KOPT-K1 (cell line): ENCODE results near the gene SUPT20H.
A peak's percentile ranks its signal among the peaks of the same experiment; 100 is the strongest.

Experiments used
- H3K27ac ChIP-seq: fragments of 200-600 bp; sonication (generic); 2 replicates; pipeline ENCODE4 v1.5.1; 2016; ENCODE audit warnings: antibody characterized with exemption, mild to moderate bottlenecking, low read depth, low read length; ENCODE audit not compliant: poor library complexity, severe bottlenecking
- H3K36me3 ChIP-seq: fragments of 200-600 bp; sonication (generic); 2 replicates; pipeline ENCODE4 v1.5.1; 2017; ENCODE audit warnings: antibody characterized with exemption, mild to moderate bottlenecking, low read length, moderate library complexity; ENCODE audit not compliant: insufficient read depth
- H3K9me3 ChIP-seq: fragments of 200-600 bp; sonication (generic); 2 replicates; pipeline ENCODE4 v1.5.1; 2017; ENCODE audit warnings: antibody characterized with exemption, low read length, mild to moderate bottlenecking; ENCODE audit not compliant: insufficient read depth, poor library complexity, severe bottlenecking

Gene SUPT20H

GRCh38 chr13:37058910-37059847 lies at the start of gene SUPT20H:
SUPT20H (minus strand) TSS chr13:37059688; CDS start chr13:37051490, 8,198 bp downstream.
- H3K36me3 ChIP-seq: peaks cover 7% of the 10 kb centered on the region; the same call in 1 of the 2 replicates
- H3K9me3 ChIP-seq: peaks cover 5% of the 10 kb centered on the region
- H3K27ac ChIP-seq: peak within 1 kb of the TSS; percentile 86

- Histone ChIP-seq H3K36me3 (no peaks in the 10 kb centered on the region), H3K27ac (no peak overlapping the region), H3K9me3 (no peaks in the 10 kb centered on the region)
Measured at GRCh38 chr13:37109051-37109678, 49.7 kb upstream of the SUPT20H start.

DNA sequence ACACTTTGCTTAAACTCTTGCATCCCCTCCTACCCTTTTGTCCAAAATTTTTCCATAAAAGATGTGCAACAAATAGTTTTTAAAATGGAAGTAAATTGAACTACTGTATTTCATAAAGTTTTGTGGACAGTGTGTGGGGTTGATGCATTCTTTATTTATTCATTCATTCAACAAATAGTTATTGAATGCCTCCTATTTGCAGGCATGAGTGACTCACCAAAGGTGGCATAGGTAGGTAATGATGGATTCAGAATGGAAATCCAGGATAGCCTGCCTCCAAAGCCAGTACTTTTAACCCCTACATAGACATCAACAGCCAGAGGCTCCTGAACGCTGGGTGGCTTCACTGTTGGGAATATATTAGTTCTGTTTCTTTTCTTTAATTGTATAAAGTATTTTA lies 48.4 kb upstream of the SUPT20H start:
- Histone ChIP-seq H3K27ac (no peak overlapping the region), H3K36me3 (no peaks in the 10 kb centered on the region), H3K9me3 (no peaks in the 10 kb centered on the region)

DNA sequence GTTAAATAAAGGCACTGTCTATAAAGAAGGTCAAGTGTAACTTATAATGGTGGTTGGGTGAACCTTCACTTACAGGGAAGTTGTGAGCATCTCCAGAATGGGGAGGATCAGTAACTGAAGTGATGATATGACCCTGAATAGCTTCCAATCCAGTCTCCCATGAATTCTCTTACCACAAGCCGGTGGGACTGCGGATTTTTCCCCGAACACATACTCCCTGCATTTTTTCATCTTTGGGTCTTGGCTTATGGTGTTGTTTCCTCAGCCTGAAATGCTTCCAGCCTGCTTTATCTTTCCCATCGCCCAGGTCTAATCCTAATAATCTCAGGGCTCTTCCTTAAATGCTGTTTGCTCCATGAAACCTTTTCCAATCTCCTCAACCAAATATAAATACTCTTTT lies 48.0 kb upstream of the SUPT20H start:
- Histone ChIP-seq H3K9me3 (no peaks in the 10 kb centered on the region), H3K27ac (no peak overlapping the region), H3K36me3 (no peaks in the 10 kb centered on the region)

- Histone ChIP-seq H3K27ac (no peak overlapping the region), H3K9me3 (no peaks in the 10 kb centered on the region), H3K36me3 (no peaks in the 10 kb centered on the region)
Measured at GRCh38 chr13:37106642-37107041, 47.2 kb upstream of the SUPT20H start.

DNA sequence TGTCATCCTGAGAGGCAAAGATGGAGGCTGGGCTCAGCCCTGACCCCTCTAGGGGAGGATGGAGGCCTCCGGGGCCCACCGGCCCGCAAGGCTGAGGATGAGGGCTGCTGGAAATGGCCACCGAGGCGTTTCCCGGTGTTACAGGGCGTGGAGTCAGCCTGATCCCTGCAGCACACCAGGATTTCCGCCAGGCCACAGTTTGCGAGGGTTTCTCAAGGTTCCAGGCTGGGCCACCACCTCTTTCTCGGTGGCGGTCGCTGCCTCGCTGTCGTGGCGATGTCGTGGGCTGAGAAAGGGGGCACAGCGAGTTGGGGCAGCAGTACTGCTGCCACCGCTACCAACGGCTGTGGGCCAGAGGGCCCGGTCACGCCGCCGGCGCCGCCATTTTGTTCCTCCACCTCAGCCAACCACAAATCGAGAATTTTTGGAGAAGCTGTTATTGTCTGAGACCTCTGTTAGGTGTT lies 45.8 kb upstream of the SUPT20H start, which contains the start of gene CSNK1A1L:
Gene CSNK1A1L, minus strand, starts transcription at position 414 of the 464 bp plus-strand sequence. Its CDS starts 408 bp downstream, at position 6.
- H3K9me3 ChIP-seq: no peaks in the 10 kb centered on the region
- H3K27ac ChIP-seq: no peak within 1 kb of the TSS
- no peaks in the 10 kb centered on the region for H3K36me3 ChIP-seq

DNA sequence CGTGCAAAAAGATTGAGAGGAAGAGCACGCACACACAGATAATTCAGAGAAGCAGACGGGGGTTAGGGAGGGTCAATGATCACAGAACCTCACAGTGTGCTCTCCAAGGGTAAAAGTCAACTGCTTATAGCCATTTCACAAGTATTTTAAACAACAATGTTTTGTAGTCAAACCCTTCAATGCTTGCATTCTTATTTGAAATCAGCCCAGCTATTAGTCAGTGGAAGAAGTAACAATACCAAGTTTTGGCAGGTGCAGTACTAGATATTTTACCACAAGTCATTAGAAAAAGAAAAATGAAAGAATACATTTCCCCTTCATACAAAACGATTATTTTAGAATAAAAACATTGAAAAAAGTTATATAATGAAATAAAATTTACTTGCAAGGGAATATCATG lies 43.4 kb upstream of the SUPT20H start:
- no peaks in the 10 kb centered on the region for H3K36me3 ChIP-seq
- no peaks in the 10 kb centered on the region for H3K9me3 ChIP-seq
- no peak overlapping the region for H3K27ac ChIP-seq

DNA sequence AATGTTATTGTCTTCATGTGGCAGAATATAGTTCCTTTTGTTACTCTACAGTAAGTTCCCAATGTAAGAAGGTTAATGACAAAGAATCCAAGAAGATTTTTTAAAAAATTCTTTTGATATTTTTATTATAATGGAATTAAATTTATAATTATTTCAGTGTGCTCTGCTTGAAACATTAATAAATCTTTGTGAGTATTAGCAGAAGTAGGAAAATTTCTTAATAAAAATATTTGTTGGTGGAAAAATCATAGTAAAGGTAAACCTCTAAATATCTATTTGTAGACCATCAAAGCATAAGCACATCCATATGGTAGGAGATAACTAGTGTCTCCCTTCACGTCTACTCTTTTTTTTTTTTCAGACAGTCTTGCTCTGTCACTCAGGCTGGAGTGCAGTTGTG lies 41.7 kb upstream of the SUPT20H start:
- Histone ChIP-seq H3K36me3 (no peaks in the 10 kb centered on the region), H3K27ac (no peak overlapping the region), H3K9me3 (no peaks in the 10 kb centered on the region)

DNA sequence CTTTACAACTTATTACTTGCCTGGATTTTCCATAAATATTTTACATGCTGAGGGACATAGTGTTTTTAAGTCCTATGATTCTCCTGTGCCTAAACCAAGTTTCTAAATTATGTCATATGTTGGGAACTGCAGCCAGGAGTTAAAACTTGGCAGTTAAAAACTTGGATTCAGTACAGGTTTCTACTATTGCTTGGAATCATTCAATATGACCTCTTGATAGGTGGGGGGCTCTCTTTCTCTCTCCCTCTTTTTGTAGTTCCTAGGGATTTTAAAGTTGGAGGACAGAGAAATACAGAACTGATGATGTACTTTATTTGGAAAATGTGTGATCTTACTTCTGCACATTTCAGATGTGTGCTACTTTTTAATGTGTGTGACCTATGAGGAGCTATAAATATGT lies 41.2 kb upstream of the SUPT20H start:
- Histone ChIP-seq H3K36me3 (no peaks in the 10 kb centered on the region), H3K9me3 (no peaks in the 10 kb centered on the region), H3K27ac (no peak overlapping the region)

GRCh38 chr13:37097076-37097475 lies 37.6 kb upstream of the SUPT20H start:
- no peak overlapping the region for H3K27ac ChIP-seq
- H3K9me3 ChIP-seq: no peaks in the 10 kb centered on the region
- no peaks in the 10 kb centered on the region for H3K36me3 ChIP-seq

DNA sequence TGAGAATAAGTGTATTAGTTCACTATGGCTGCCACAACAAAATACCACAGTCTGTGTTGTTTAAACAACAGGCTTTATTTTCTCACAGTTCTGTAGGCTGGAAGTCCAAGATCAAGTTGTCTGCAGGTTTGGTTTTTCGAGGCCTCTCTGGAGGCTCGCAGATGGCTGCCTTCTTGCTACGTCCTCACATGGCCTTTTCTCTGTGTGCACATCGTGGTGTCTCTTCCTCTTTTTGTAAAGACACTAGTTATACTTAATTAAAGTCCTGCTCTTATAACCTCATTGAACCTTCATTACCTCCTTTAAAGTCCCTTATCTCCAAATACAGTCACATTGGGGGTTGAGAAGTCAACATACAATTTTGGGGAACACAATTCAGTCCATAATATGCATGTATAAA lies 35.4 kb upstream of the SUPT20H start:
- Histone ChIP-seq H3K27ac (no peak overlapping the region), H3K36me3 (no peaks in the 10 kb centered on the region), H3K9me3 (no peaks in the 10 kb centered on the region)

GRCh38 chr13:37094099-37094498 lies 34.6 kb upstream of the SUPT20H start:
- Histone ChIP-seq H3K9me3 (no peaks in the 10 kb centered on the region), H3K27ac (no peak overlapping the region)

GRCh38 chr13:37091835-37092234 lies 32.3 kb upstream of the SUPT20H start:
- Histone ChIP-seq H3K36me3 (no peaks in the 10 kb centered on the region), H3K27ac (no peak overlapping the region), H3K9me3 (no peaks in the 10 kb centered on the region)

More at GRCh38 chr13:37094099-37094498, 34.6 kb upstream of the SUPT20H start:
- no peaks in the 10 kb centered on the region for H3K36me3 ChIP-seq

GRCh38 chr13:37090912-37091311 lies 31.4 kb upstream of the SUPT20H start:
- Histone ChIP-seq H3K27ac (no peak overlapping the region), H3K36me3 (no peaks in the 10 kb centered on the region), H3K9me3 (no peaks in the 10 kb centered on the region)

DNA sequence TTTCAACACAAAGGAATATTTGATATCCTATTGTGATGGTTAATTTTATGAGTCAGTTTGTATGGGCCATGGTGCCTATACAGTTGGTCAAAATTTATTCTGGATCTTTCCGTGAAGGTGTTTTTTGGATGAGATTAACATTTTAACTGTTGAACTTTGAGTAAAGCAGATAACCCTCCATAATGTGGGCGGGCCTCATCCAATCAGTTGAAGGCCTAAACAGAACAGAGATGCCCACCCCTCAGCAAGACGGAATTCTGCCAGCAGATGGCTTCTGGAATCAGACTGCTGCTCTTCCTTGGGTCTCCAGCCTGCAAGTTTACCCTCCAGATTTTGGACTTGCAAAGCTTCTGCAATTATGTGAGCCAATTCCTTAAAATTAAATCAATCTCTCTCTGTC lies 30.0 kb upstream of the SUPT20H start:
- no peaks in the 10 kb centered on the region for H3K36me3 ChIP-seq
- H3K9me3 ChIP-seq: no peaks in the 10 kb centered on the region
- H3K27ac ChIP-seq: no peak overlapping the region
